PC-9 (cell line): Measurements from ENCODE around the gene METRN. TPM values are rescaled to one million over a fixed set of nuclear protein-coding genes. Genes with fewer than 3 reads are reported as not detected.
"Not testable (repeated sequence)": the region's sequence is repeated elsewhere in the genome, so short reads cannot be mapped to it uniquely, and the experiment has no call there.

Experiments used
- BruUV-seq: library from RNA; stranded (reverse); fragments of 400-500 nt; replicated peaks from 2 replicates; lab custom pipeline; 2021; lab: Mats Ljungman, UMichigan
- CTCF ChIA-PET: fragments of 300-600 bp; sonication (Branson Sonifier 250); formaldehyde crosslinking; loops from one replicate; lab custom pipeline; 2022; ENCODE audit warnings: antibody characterized with exemption; lab: Charles Lee
- POLR2A ChIA-PET: fragments of 300-600 bp; sonication (Branson Sonifier 250); formaldehyde crosslinking; loops from one replicate; lab custom pipeline; 2022; ENCODE audit warnings: antibody characterized with exemption; ENCODE audit not compliant: unreplicated experiment; lab: Charles Lee
- DNase-seq, 2 experiments: peaks; one replicate each; pipeline versions ENCODE4 v3.0.0 to v3.0.0-alpha.2; 2015 to 2022; ENCODE audit warnings: mixed read lengths in 1 of 2
- H2AFZ ChIP-seq: fragments of 200-600 bp; sonication (generic); 2 replicates; pipeline ENCODE4 v1.8.1; 2017; ENCODE audit warnings: antibody characterized with exemption
- H3F3A ChIP-seq: fragments of 200-600 bp; sonication (generic); 2 replicates; pipeline ENCODE4 v1.8.1; 2017; ENCODE audit warnings: antibody characterized with exemption, mild to moderate bottlenecking, low read depth; ENCODE audit not compliant: insufficient read depth
- H3K27ac ChIP-seq: fragments of 200-600 bp; sonication (generic); 2 replicates; pipeline ENCODE4 v1.6.1; 2016; ENCODE audit warnings: mixed run types
- H3K27me3 ChIP-seq: fragments of 200-600 bp; sonication (generic); 2 replicates; pipeline ENCODE4 v1.6.1; 2016; ENCODE audit warnings: low read depth, mixed run types; ENCODE audit not compliant: insufficient read depth
- H3K36me3 ChIP-seq: fragments of 200-600 bp; sonication (generic); 2 replicates; pipeline ENCODE4 v1.6.1; 2016; ENCODE audit warnings: low read depth, mixed run types
- H3K4me1 ChIP-seq: fragments of 200-600 bp; sonication (generic); replicated peaks from 2 replicates; pipeline ENCODE4 v1.6.1; 2016; ENCODE audit warnings: mixed run types; ENCODE audit not compliant: insufficient read depth
- H3K4me2 ChIP-seq: fragments of 200-600 bp; sonication (generic); 2 replicates; pipeline ENCODE4 v1.6.1; 2017; ENCODE audit warnings: mixed run types
- H3K4me3 ChIP-seq: fragments of 200-600 bp; sonication (generic); 2 replicates; pipeline ENCODE4 v1.6.1; 2016; ENCODE audit warnings: mixed run types
- H3K79me2 ChIP-seq: fragments of 200-600 bp; sonication (generic); 2 replicates; pipeline ENCODE4 v1.6.1; 2017; ENCODE audit warnings: low read depth, mixed run types
- H3K9me2 ChIP-seq: fragments of 200-600 bp; sonication (generic); 2 replicates; pipeline ENCODE4 v1.8.1; 2017; ENCODE audit warnings: mild to moderate bottlenecking; ENCODE audit not compliant: insufficient read depth
- H3K9me3 ChIP-seq: fragments of 200-600 bp; sonication (generic); 2 replicates; pipeline ENCODE4 v1.8.1; 2016; ENCODE audit warnings: low read depth; ENCODE audit not compliant: insufficient read depth
- H4K20me1 ChIP-seq: fragments of 200-600 bp; sonication (generic); 2 replicates; pipeline ENCODE4 v1.8.1; 2017; ENCODE audit not compliant: insufficient read depth
- EZH2 ChIP-seq: fragments of 200-600 bp; sonication (generic); IDR thresholded peaks from 2 replicates; pipeline ENCODE4 v1.8.0; 2017; ENCODE audit warnings: antibody characterized with exemption, low read depth
- intact Hi-C: fragments of 100-400 bp; cut with micrococcal nuclease; formaldehyde crosslinking; loops from one replicate; pipeline ENCODE4 v1.10.0; 2022; ENCODE audit not compliant: unreplicated experiment
- total RNA-seq: library from RNA; stranded (reverse); gene quantifications from 2 replicates; pipeline ENCODE4 v1.2.3, GENCODE V29; 2021
- TF ChIP-seq, protein P1 (sequence below): fragments of 200-600 bp; sonication (generic); conservative IDR thresholded peaks from 2 replicates; pipeline ENCODE4 v1.6.1; 2017; ENCODE audit warnings: mixed run types, antibody characterized with exemption, mild to moderate bottlenecking, moderate library complexity

Gene METRN
- total RNA-seq, 1 experiment from 2014 or later: 77.5 TPM

DNA sequence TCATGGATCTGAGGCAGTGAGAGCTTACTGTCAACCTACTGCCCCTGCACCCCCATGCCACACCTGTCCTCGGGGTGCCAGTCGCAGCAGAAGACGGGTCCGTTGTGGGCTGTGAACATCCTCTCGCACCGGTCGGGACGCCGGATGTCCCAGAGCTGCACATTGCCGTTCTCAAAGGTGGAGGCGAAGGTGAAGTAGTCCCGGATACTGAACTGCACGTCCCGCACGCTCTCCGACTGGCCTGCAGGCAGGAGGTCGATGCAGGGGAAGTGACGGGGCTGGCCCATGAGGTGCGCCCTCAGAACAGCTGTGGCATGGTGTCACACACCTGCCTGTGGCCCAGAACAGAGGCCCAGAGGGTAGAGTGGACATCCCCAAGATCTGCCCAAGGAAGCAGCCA is 27.4 kb upstream of the METRN start:
- POLR2A ChIA-PET: no interaction called here
- Histone ChIP-seq H4K20me1 (peaks cover 11% of the 10 kb centered on the region), H2AFZ (no peak overlapping the region), H3K4me3 (no peak overlapping the region), H3K27ac (no peak overlapping the region), H3K4me2 (no peak overlapping the region), H3F3A (peaks cover 34% of the 10 kb centered on the region), H3K27me3 (no peaks in the 10 kb centered on the region), H3K9me2 (no peaks in the 10 kb centered on the region), H3K79me2 (peaks cover 26% of the 10 kb centered on the region), H3K4me1 (peaks cover 34% of the 10 kb centered on the region), H3K36me3 (no peaks in the 10 kb centered on the region), H3K9me3 (no peaks in the 10 kb centered on the region)
- BruUV-seq: no TSS peak
- TF ChIP-seq EZH2: no peak
- TF ChIP-seq, protein P1, sequence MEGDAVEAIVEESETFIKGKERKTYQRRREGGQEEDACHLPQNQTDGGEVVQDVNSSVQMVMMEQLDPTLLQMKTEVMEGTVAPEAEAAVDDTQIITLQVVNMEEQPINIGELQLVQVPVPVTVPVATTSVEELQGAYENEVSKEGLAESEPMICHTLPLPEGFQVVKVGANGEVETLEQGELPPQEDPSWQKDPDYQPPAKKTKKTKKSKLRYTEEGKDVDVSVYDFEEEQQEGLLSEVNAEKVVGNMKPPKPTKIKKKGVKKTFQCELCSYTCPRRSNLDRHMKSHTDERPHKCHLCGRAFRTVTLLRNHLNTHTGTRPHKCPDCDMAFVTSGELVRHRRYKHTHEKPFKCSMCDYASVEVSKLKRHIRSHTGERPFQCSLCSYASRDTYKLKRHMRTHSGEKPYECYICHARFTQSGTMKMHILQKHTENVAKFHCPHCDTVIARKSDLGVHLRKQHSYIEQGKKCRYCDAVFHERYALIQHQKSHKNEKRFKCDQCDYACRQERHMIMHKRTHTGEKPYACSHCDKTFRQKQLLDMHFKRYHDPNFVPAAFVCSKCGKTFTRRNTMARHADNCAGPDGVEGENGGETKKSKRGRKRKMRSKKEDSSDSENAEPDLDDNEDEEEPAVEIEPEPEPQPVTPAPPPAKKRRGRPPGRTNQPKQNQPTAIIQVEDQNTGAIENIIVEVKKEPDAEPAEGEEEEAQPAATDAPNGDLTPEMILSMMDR: no peak
- no peak for DNase-seq
- intact Hi-C loops: no loop called here
- CTCF ChIA-PET: no interaction called here

DNA sequence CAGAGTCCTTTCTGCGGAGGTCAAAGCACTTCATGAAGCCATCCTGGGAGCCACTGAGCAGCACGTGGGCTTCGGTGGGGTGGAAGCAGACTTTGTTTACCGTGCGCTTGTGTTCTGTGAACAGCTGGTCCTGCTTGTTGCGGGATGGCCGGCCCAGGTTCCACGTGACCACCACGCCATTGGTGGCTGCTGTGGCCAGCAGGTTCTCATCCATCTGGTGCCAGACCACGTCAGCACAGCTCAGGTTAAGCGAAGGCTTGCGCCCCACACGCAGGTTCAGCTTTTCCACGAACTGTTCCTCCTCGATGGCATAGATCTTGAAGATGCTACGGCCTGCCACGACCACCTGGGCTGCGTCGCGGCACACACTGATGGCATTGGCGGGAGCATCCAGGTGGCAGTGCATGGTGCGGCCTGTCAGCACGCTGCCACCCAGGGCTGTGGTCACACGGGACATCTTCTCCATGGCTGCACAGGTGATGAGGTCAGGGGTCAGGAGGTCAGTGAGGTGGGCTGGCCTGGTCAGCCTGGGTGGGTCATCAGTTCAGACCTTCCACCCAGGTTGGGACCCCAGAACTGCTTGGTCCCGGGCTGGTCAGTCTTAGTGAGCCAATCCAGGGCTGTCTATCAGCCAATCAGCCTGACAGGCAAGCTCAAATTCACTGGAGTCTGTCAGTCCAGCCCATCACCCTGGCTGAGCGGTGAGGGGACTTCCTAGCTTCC is 25.6 kb upstream of the METRN start:
- BruUV-seq: no TSS peak
- Histone ChIP-seq H3K9me3 (no peaks in the 10 kb centered on the region), H3K79me2 (peaks cover 13% of the 10 kb centered on the region), H3K9me2 (no peaks in the 10 kb centered on the region), H3K27me3 (no peaks in the 10 kb centered on the region), H3F3A (peaks cover 27% of the 10 kb centered on the region), H3K27ac (no peak overlapping the region), H3K4me2 (peak overlapping the region; percentile 97), H3K36me3 (no peaks in the 10 kb centered on the region), H3K4me1 (peaks cover 26% of the 10 kb centered on the region), H4K20me1 (no peaks in the 10 kb centered on the region; the same call in 1 of the 2 replicates), H3K4me3 (peak overlapping the region; percentile 99), H2AFZ (peak overlapping the region; percentile 79)
- intact Hi-C loops: no loop called here
- POLR2A ChIA-PET: no interaction called here
- no peak for DNase-seq
- CTCF ChIA-PET: no interaction called here
- TF ChIP-seq, protein P1: no peak
- no peak for TF ChIP-seq EZH2

DNA sequence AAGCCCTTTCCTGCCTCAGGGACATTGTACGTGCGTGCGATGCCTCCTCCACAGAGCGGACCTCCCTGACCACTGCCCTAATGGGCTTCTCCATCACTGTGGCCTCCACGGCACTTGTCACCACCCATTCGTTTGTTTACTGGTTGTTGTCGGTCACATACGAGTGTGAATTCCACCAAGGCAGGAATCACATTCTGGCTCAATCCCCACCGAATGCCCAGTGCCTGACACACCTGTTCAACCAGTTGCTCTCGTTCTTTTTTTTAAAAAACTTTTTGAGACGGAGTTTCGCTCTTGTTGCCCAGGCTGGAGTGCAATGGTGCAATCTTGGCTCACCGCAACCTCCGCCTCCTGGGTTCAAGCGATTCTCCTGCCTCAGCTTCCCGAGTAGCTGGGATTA is 23.7 kb upstream of the METRN start:
- CTCF ChIA-PET, H3K9me2 ChIP-seq, BruUV-seq, H2AFZ ChIP-seq, H3K27ac ChIP-seq, H4K20me1 ChIP-seq, intact Hi-C loops, H3K9me3 ChIP-seq, H3K27me3 ChIP-seq, H3K36me3 ChIP-seq: not testable (repeated sequence)
- H3K4me3 ChIP-seq: 0 out of 2 replicates have a peak overlapping the region, but pooled peaks have one; percentile 99
- peaks cover 13% of the 10 kb centered on the region for H3K79me2 ChIP-seq
- peak overlapping the region; percentile 97 for H3K4me2 ChIP-seq
- POLR2A ChIA-PET: interaction anchor here (0.7 kb wide), 1 partner anchor 306 kb away, joined by 7 read pairs; no protein-coding TSS in a partner anchor
- DNase-seq: peak in 1 of 2 experiments; percentile 63
- peaks cover 27% of the 10 kb centered on the region for H3F3A ChIP-seq
- peaks cover 18% of the 10 kb centered on the region for H3K4me1 ChIP-seq
